H1 (cell line): ENCODE results near the gene RCL1. TPM values are rescaled to one million over a fixed set of nuclear protein-coding genes. Genes with fewer than 3 reads are reported as not detected.

Experiments
- CTCF ChIA-PET: fragments of 300-600 bp; sonication (Branson Sonifier 250); formaldehyde crosslinking; loops from one replicate; lab custom pipeline; 2021; ENCODE audit not compliant: partially characterized antibody; lab: Charles Lee
- POLR2A ChIA-PET: fragments of 300-600 bp; sonication (Branson Sonifier 250); formaldehyde crosslinking; loops from one replicate; lab custom pipeline; 2021; ENCODE audit warnings: inconsistent platforms; ENCODE audit not compliant: partially characterized antibody; lab: Charles Lee
- DNase-seq, 2 experiments: peaks; one replicate each; pipeline versions ENCODE4 v3.0.0 to v3.0.0-alpha.2; 2010 to 2022; ENCODE audit warnings: low spot score in 2 of 2, low read depth in 1 of 2, mixed read lengths in 1 of 2
- FAIRE-seq: peaks from 2 replicates; lab custom pipeline; 2011; peaks lifted over from hg19 to GRCh38; lab: Jason Lieb, UNC
- H2AFZ ChIP-seq: 2 replicates; pipeline ENCODE4 v1.8.1; 2012; ENCODE audit warnings: low read length, inconsistent platforms
- H2AK5ac ChIP-seq: 2 replicates; pipeline ENCODE4 v1.6.1; 2013; ENCODE audit warnings: low read depth, low read length
- H2BK120ac ChIP-seq: replicated peaks from 2 replicates; pipeline ENCODE3; 2013; ENCODE audit warnings: low read depth, low read length, inconsistent platforms
- H2BK12ac ChIP-seq: 2 replicates; pipeline ENCODE4 v1.6.1; 2013; ENCODE audit warnings: low read depth, low read length
- H2BK15ac ChIP-seq: 2 replicates; pipeline ENCODE4 v1.6.1; 2013; ENCODE audit warnings: low read length
- H2BK20ac ChIP-seq: 2 replicates; pipeline ENCODE4 v1.6.1; 2013; ENCODE audit warnings: low read length
- H2BK5ac ChIP-seq: 2 replicates; pipeline ENCODE4 v1.6.1; 2013; ENCODE audit warnings: low read depth, low read length
- H3K14ac ChIP-seq: 2 replicates; pipeline ENCODE4 v1.6.1; 2013; ENCODE audit warnings: inconsistent platforms; ENCODE audit not compliant: insufficient read length
- H3K18ac ChIP-seq: 2 replicates; pipeline ENCODE4 v1.6.1; 2013; ENCODE audit warnings: low read length; ENCODE audit errors: extremely low read depth
- H3K23ac ChIP-seq: 2 replicates; pipeline ENCODE4 v1.6.1; 2013; ENCODE audit warnings: inconsistent platforms; ENCODE audit not compliant: insufficient read length
- H3K23me2 ChIP-seq: 2 replicates; pipeline ENCODE4 v1.6.1; 2013; ENCODE audit warnings: low read depth, low read length
- H3K27ac ChIP-seq: 2 replicates; pipeline ENCODE4 v1.6.1; 2011; ENCODE audit warnings: low read depth, low read length, inconsistent platforms
- H3K27me3 ChIP-seq, 4 experiments: replicated peaks in 1 of 4; 1 replicate in 1 of 4; 2 replicates in 3 of 4; pipeline versions ENCODE4 v1.6.1 to v1.8.1; 2011 to 2013; ENCODE audit warnings: low read length in 3 of 4, mild to moderate bottlenecking in 3 of 4, inconsistent platforms in 2 of 4, mixed read lengths in 2 of 4, moderate library complexity in 1 of 4; ENCODE audit not compliant: control insufficient read depth in 3 of 4, insufficient read depth in 3 of 4; ENCODE audit errors: extremely low read depth in 1 of 4
- H3K36me3 ChIP-seq, 4 experiments: 2 replicates each; pipeline versions ENCODE4 v1.6.1 to v1.8.1; 2011 to 2013; ENCODE audit warnings: mild to moderate bottlenecking in 4 of 4, low read length in 3 of 4, moderate library complexity in 2 of 4, control low read depth in 1 of 4, inconsistent platforms in 1 of 4; ENCODE audit not compliant: insufficient read depth in 4 of 4, control insufficient read depth in 2 of 4
- H3K4ac ChIP-seq: replicated peaks from 2 replicates; pipeline ENCODE3; 2013; ENCODE audit warnings: low read length, low read depth, mixed read lengths, inconsistent platforms; ENCODE audit not compliant: insufficient read length
- H3K4me1 ChIP-seq, 4 experiments: replicated peaks in 1 of 4; 1 replicate in 1 of 4; 2 replicates in 3 of 4; pipeline versions ENCODE4 v1.6.1 to v1.8.1; 2011 to 2013; ENCODE audit warnings: low read length in 3 of 4, inconsistent platforms in 2 of 4, mixed read lengths in 1 of 4; ENCODE audit not compliant: insufficient read depth in 4 of 4, control insufficient read depth in 3 of 4
- H3K4me2 ChIP-seq, 2 experiments: 2 replicates each; pipeline versions ENCODE4 v1.6.1 to v1.8.1; 2011 to 2013; ENCODE audit warnings: low read depth in 2 of 2, low read length in 2 of 2, control low read depth in 1 of 2, inconsistent platforms in 1 of 2, mild to moderate bottlenecking in 1 of 2; ENCODE audit not compliant: insufficient read depth in 1 of 2
- H3K4me3 ChIP-seq, 4 experiments: fragments of 200-600, 300-600 bp in 1 of 4; sonication (generic), shearing (Covaris generic), sonication (Bioruptor Twin) in 1 of 4; 2 replicates each; pipeline versions ENCODE4 v1.5.1 to v1.8.1; 2011 to 2016; ENCODE audit warnings: low read length in 4 of 4, low read depth in 3 of 4, control low read depth in 2 of 4, inconsistent platforms in 2 of 4, mild to moderate bottlenecking in 2 of 4, mixed read lengths in 1 of 4, moderate library complexity in 1 of 4; ENCODE audit not compliant: insufficient read depth in 2 of 4; ENCODE audit errors: extremely low read depth in 1 of 4
- H3K56ac ChIP-seq: replicated peaks from 2 replicates; pipeline ENCODE3; 2013; ENCODE audit warnings: low read depth, mild to moderate bottlenecking, mixed read lengths, low read length, inconsistent platforms; ENCODE audit not compliant: insufficient read length
- H3K79me1 ChIP-seq: 2 replicates; pipeline ENCODE4 v1.6.1; 2013; ENCODE audit warnings: low read depth, low read length, control low read depth
- H3K79me2 ChIP-seq, 2 experiments: 2 replicates each; pipeline versions ENCODE4 v1.6.1 to v1.8.1; 2012 to 2013; ENCODE audit warnings: low read length in 2 of 2, mild to moderate bottlenecking in 2 of 2, inconsistent platforms in 1 of 2; ENCODE audit not compliant: insufficient read depth in 2 of 2, control insufficient read depth in 1 of 2
- H3K9ac ChIP-seq, 4 experiments: replicated peaks in 1 of 4; 1 replicate in 1 of 4; 2 replicates in 3 of 4; pipeline versions ENCODE4 v1.6.1 to v1.8.1; 2011 to 2013; ENCODE audit warnings: low read depth in 3 of 4, low read length in 3 of 4, control low read depth in 2 of 4, mild to moderate bottlenecking in 2 of 4, moderate library complexity in 2 of 4, inconsistent platforms in 1 of 4; ENCODE audit errors: extremely low read depth in 1 of 4
- H3K9me3 ChIP-seq, 2 experiments: 2 replicates each; pipeline versions ENCODE4 v1.6.1 to v1.8.1; 2012 to 2013; ENCODE audit warnings: mild to moderate bottlenecking in 2 of 2, moderate library complexity in 2 of 2, control low read depth in 1 of 2, inconsistent platforms in 1 of 2, low read depth in 1 of 2, low read length in 1 of 2, mixed read lengths in 1 of 2; ENCODE audit not compliant: insufficient read depth in 2 of 2
- H4K20me1 ChIP-seq, 2 experiments: replicated peaks in 1 of 2; 2 replicates each; pipeline versions ENCODE3 to v1.8.1; 2011 to 2013; ENCODE audit warnings: inconsistent platforms in 2 of 2, low read length in 2 of 2, mild to moderate bottlenecking in 1 of 2; ENCODE audit not compliant: insufficient read depth in 2 of 2, control insufficient read depth in 1 of 2
- H4K5ac ChIP-seq: 2 replicates; pipeline ENCODE4 v1.6.1; 2013; ENCODE audit warnings: low read length, low read depth, mixed read lengths, inconsistent platforms; ENCODE audit not compliant: insufficient read length
- H4K8ac ChIP-seq: 2 replicates; pipeline ENCODE4 v1.8.0; 2013; ENCODE audit warnings: mild to moderate bottlenecking, moderate library complexity, low read length, inconsistent platforms; ENCODE audit not compliant: insufficient read depth; ENCODE audit errors: extremely low read depth
- H4K91ac ChIP-seq: replicated peaks from 2 replicates; pipeline ENCODE3; 2013; ENCODE audit warnings: low read length, mixed read lengths, inconsistent platforms; ENCODE audit not compliant: insufficient read length
- BACH1 ChIP-seq: IDR thresholded peaks from 2 replicates; pipeline ENCODE4 v1.6.1; 2012; ENCODE audit warnings: low read length, improper control_type of control experiment
- CEBPB ChIP-seq: IDR thresholded peaks from 2 replicates; pipeline ENCODE4 v1.6.1; 2012; ENCODE audit warnings: low read depth, low read length
- EP300 ChIP-seq, 2 experiments: IDR thresholded peaks; 1 replicate in 1 of 2; 2 replicates in 1 of 2; pipeline ENCODE4 v1.6.1; 2011 to 2012; ENCODE audit warnings: low read depth in 2 of 2, low read length in 2 of 2, mild to moderate bottlenecking in 2 of 2, borderline replicate concordance in 1 of 2, inconsistent platforms in 1 of 2, moderate library complexity in 1 of 2
- JUND ChIP-seq: IDR thresholded peaks from 2 replicates; pipeline ENCODE4 v1.6.1; 2011; ENCODE audit warnings: mild to moderate bottlenecking, improper control_type of control experiment, low read length
- KDM4A ChIP-seq: IDR thresholded peaks from one replicate; pipeline ENCODE4 v1.7.1; 2012; ENCODE audit warnings: low read depth, mild to moderate bottlenecking, moderate library complexity, low read length, inconsistent platforms; ENCODE audit not compliant: severe bottlenecking
- RBBP5 ChIP-seq: IDR thresholded peaks from 2 replicates; pipeline ENCODE4 v1.7.1; 2012; ENCODE audit warnings: low read depth, mild to moderate bottlenecking, inconsistent platforms, low read length, moderate library complexity, borderline replicate concordance
- SIRT6 ChIP-seq: IDR thresholded peaks from one replicate; pipeline ENCODE4 v1.7.1; 2012; ENCODE audit warnings: low read length, inconsistent platforms
- TBP ChIP-seq: IDR thresholded peaks from 2 replicates; pipeline ENCODE4 v1.6.1; 2011; ENCODE audit warnings: low read depth, low read length, improper control_type of control experiment
- WGBS, 2 experiments: shearing (Covaris generic) in 1 of 2; methylation state at CpG; one replicate each; pipeline versions ENCODE4 v1.1.6 to v1.1.7; 2013 to 2015; ENCODE audit warnings: low lambda C conversion rate in 2 of 2, mixed read lengths in 2 of 2, inconsistent platforms in 1 of 2, low coverage in 1 of 2, missing lambda C conversion rate in 1 of 2; ENCODE audit not compliant: insufficient replicate concordance in 2 of 2, insufficient coverage in 1 of 2, insufficient read length in 1 of 2; ENCODE audit errors: extremely low coverage in 1 of 2, missing lambda C conversion rate in 1 of 2; 5-methylcytosine and 5-hydroxymethylcytosine counted together
- polyA plus RNA-seq, 7 experiments: library from polyadenylated mRNA; depleted of rRNA in 3 of 7; stranded (reverse) in 5 of 7; unstranded in 2 of 7; fragments of >200 nt in 5 of 7; fragments of 200-250 nt in 2 of 7; gene quantifications; 1 replicate in 5 of 7; 2 replicates in 1 of 7; 4 replicates in 1 of 7; pipeline versions ENCODE4 v1.2.1 to v1.2.3, GENCODE V29; 2011 to 2013; ENCODE audit warnings: missing spikeins in 2 of 7, mixed read lengths in 2 of 7
- total RNA-seq: library from RNA; stranded (reverse); fragmentation: NEBNext Ultra II Directional; extraction: Animal tissue kit (Norgen Biotek cat#: 25700); gene quantifications from 2 replicates; pipeline ENCODE4 v1.2.1, GENCODE V29; 2021

The RCL1 gene
- total and polyA plus RNA-seq, 2 of the 8 experiments (the other 6 are each of a cell fraction or from before 2014, with no cell fraction given): 21.0 to 29.5 TPM

DNA sequence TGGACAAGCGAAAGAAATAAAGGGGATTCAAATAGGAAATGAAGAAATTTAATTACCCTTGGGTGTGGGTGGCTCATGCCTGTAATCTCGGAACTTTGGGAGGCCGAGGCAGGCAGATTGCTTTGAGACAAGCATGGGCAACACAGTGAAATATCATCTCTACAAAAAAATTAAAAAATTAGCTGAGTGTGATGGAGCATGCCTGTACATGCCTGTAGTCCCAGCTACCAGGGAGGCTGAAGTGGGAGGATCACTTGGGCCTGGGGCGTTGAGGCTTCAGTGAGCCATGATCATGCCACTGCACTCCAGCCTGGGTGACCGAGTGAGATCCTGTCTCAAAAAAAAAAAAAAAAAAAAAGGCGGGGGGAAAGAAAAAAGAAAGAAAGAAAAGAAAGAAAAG, 4.0 kb upstream of the RCL1 start:
- H3K79me2 ChIP-seq: peaks cover 0 to 4% of the 10 kb centered on the region in 2 experiments; a peak in 2 of 4 replicates
- H4K8ac ChIP-seq: no peak overlapping the region
- DNase-seq (no peak), FAIRE-seq (no peak)
- H3K4me1 ChIP-seq: peaks cover 0 to 3% (median 1%) of the 10 kb centered on the region in 4 experiments; a peak in 2 of 7 replicates
- H3K4me3 ChIP-seq: no peak overlapping the region
- H3K18ac ChIP-seq: no peak overlapping the region
- no peak overlapping the region for H3K9ac ChIP-seq
- no peaks in the 10 kb centered on the region for H3K79me1 ChIP-seq
- H2AK5ac ChIP-seq: no peak overlapping the region
- H3K9me3 ChIP-seq: no peaks in the 10 kb centered on the region
- no peak overlapping the region for H2BK120ac ChIP-seq
- WGBS, 2 experiments: 89% methylated on average over 3 of the region's 6 CpGs; no CpG with 5 or more reads in 1 of the 2 experiments
- H2BK5ac ChIP-seq: no peak overlapping the region
- POLR2A ChIA-PET: interaction anchor here (0.7 to 0.9 kb wide), 2 partner anchors 9 to 71 kb away, joined by 3 to 4 read pairs; no protein-coding TSS in a partner anchor
- H2BK12ac ChIP-seq: no peak overlapping the region
- H3K27me3 ChIP-seq: no peaks in the 10 kb centered on the region; a peak in 2 of 7 replicates
- H4K5ac ChIP-seq: no peak overlapping the region
- CTCF ChIA-PET: interaction anchor here (0.6 to 2.1 kb wide), 5 partner anchors 14 to 1700 kb away, joined by 3 to 9 read pairs (median 4); no protein-coding TSS in a partner anchor
- no peak overlapping the region for H3K4me2 ChIP-seq
- H3K56ac ChIP-seq: no peak overlapping the region
- H3K36me3 ChIP-seq: no peaks in the 10 kb centered on the region
- H2BK20ac ChIP-seq: no peak overlapping the region
- peaks cover 5% of the 10 kb centered on the region for H3K23me2 ChIP-seq
- no peak overlapping the region for H3K27ac ChIP-seq
- H4K20me1 ChIP-seq: peaks cover 0 to 4% of the 10 kb centered on the region in 2 experiments
- 0 out of 2 replicates have a peak overlapping the region, but pooled peaks have one; percentile 43 for H2AFZ ChIP-seq
- no peak overlapping the region for H3K14ac ChIP-seq
- H3K4ac ChIP-seq: no peak overlapping the region
- H4K91ac ChIP-seq: no peak overlapping the region
- H3K23ac ChIP-seq: no peak overlapping the region
- H2BK15ac ChIP-seq: no peak overlapping the region
- no peak for TF ChIP-seq SIRT6
- TF ChIP-seq JUND: no peak
- TF ChIP-seq CEBPB: no peak
- no peak for TF ChIP-seq EP300 (IDR thresholded peaks at IDR 0.05; ENCODE audit: borderline replicate concordance in 1 of 2, low read depth in 2 of 2, low read length in 2 of 2)
- TF ChIP-seq TBP: no peak
- no peak for TF ChIP-seq KDM4A
- no peak for TF ChIP-seq BACH1
- no peak for TF ChIP-seq RBBP5
